MM.1S (cell line): ENCODE results near the gene TMC1.

ENCODE experiments used
- DNase-seq: peaks from one replicate; pipeline ENCODE4 v3.0.0-alpha.2; 2015
- H2AFZ ChIP-seq: fragments of 300-600 bp; sonication (generic); 2 replicates; pipeline ENCODE4 v1.6.0; 2016; ENCODE audit warnings: antibody characterized with exemption, low read length
- H3F3A ChIP-seq: fragments of 300-600 bp; sonication (generic); 2 replicates; pipeline ENCODE4 v1.6.1; 2016; ENCODE audit warnings: mild to moderate bottlenecking, antibody characterized with exemption, low read length, moderate library complexity, mixed read lengths; ENCODE audit not compliant: insufficient read depth
- H3K27ac ChIP-seq: fragments of 300-600 bp; sonication (generic); 2 replicates; pipeline ENCODE4 v1.5.1; 2016; ENCODE audit warnings: mild to moderate bottlenecking, low read length
- H3K27me3 ChIP-seq: fragments of 300-600 bp; sonication (generic); replicated peaks from 2 replicates; pipeline ENCODE4 v1.6.0; 2016; ENCODE audit warnings: low read length; ENCODE audit not compliant: insufficient read depth
- H3K36me3 ChIP-seq: fragments of 300-600 bp; sonication (generic); replicated peaks from 2 replicates; pipeline ENCODE4 v1.6.1; 2016; ENCODE audit warnings: mild to moderate bottlenecking, low read length, mixed read lengths; ENCODE audit not compliant: insufficient read depth
- H3K4me1 ChIP-seq: fragments of 300-600 bp; sonication (generic); 2 replicates; pipeline ENCODE4 v1.6.1; 2016; ENCODE audit warnings: low read length, mixed read lengths
- H3K4me2 ChIP-seq: fragments of 300-600 bp; sonication (generic); 2 replicates; pipeline ENCODE4 v1.6.0; 2016; ENCODE audit warnings: low read depth, low read length
- H3K4me3 ChIP-seq: fragments of 300-600 bp; sonication (generic); 2 replicates; pipeline ENCODE4 v1.5.1; 2016; ENCODE audit warnings: low read length, mixed read lengths
- H3K79me2 ChIP-seq: fragments of 300-600 bp; sonication (generic); 2 replicates; pipeline ENCODE4 v1.6.1; 2016; ENCODE audit warnings: mixed run types, low read length, mixed read lengths
- H3K9ac ChIP-seq: fragments of 300-600 bp; sonication (generic); 2 replicates; pipeline ENCODE4 v1.6.1; 2016; ENCODE audit warnings: low read length, mixed read lengths
- H3K9me2 ChIP-seq: fragments of 300-600 bp; sonication (generic); replicated peaks from 2 replicates; pipeline ENCODE4 v1.6.1; 2016; ENCODE audit warnings: mild to moderate bottlenecking, low read length, mixed read lengths; ENCODE audit not compliant: insufficient read depth
- H3K9me3 ChIP-seq: fragments of 300-600 bp; sonication (generic); replicated peaks from 2 replicates; pipeline ENCODE4 v1.6.1; 2016; ENCODE audit warnings: mild to moderate bottlenecking, low read length, mixed read lengths; ENCODE audit not compliant: insufficient read depth
- H4K20me1 ChIP-seq: fragments of 300-600 bp; sonication (generic); 2 replicates; pipeline ENCODE4 v1.6.1; 2016; ENCODE audit warnings: mild to moderate bottlenecking, low read length, moderate library complexity, mixed read lengths; ENCODE audit not compliant: insufficient read depth
- EZH2 ChIP-seq: fragments of 300-600 bp; sonication (generic); optimal IDR thresholded peaks from 2 replicates; pipeline ENCODE3; 2017; ENCODE audit warnings: low read depth, mild to moderate bottlenecking, antibody characterized with exemption, low read length, mixed read lengths
- EZH2phosphoT487 ChIP-seq: fragments of 300-600 bp; sonication (generic); IDR thresholded peaks from 2 replicates; pipeline ENCODE4 v1.6.1; 2018; ENCODE audit warnings: antibody characterized with exemption, low read length
- TF ChIP-seq, protein P1 (sequence below): fragments of 300-600 bp; sonication (generic); IDR thresholded peaks from 2 replicates; pipeline ENCODE4 v1.5.1; 2016; ENCODE audit warnings: antibody characterized with exemption, low read length, mixed read lengths

The TMC1 gene

DNA sequence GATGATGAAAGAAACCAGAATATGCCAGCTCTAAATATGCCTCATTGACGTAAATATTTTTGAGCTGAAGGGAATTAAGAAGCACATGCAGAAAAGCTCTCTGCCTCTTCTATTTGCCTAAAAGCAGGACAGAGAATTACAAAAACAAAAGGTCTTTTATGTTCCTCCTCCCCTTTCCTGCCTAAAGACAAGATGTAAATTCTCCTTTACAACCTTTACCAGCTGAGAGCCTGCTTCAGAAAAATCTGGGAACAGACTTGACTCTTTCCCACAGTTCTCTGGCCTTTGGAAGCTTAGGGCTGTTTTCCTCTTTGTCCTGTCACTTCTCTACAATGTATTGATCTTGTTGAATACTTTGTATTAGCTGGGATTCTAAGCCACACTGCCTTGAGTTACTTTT, 199.7 kb downstream of the TMC1 start:
- H4K20me1 ChIP-seq, result no peaks in the 10 kb centered on the region
- H3K27ac ChIP-seq, result no peak overlapping the region
- H3K9ac ChIP-seq, result no peak overlapping the region
- H3F3A ChIP-seq, result no peaks in the 10 kb centered on the region
- no peaks in the 10 kb centered on the region for H3K27me3 ChIP-seq
- no peak for TF ChIP-seq EZH2phosphoT487
- TF ChIP-seq, protein P1, sequence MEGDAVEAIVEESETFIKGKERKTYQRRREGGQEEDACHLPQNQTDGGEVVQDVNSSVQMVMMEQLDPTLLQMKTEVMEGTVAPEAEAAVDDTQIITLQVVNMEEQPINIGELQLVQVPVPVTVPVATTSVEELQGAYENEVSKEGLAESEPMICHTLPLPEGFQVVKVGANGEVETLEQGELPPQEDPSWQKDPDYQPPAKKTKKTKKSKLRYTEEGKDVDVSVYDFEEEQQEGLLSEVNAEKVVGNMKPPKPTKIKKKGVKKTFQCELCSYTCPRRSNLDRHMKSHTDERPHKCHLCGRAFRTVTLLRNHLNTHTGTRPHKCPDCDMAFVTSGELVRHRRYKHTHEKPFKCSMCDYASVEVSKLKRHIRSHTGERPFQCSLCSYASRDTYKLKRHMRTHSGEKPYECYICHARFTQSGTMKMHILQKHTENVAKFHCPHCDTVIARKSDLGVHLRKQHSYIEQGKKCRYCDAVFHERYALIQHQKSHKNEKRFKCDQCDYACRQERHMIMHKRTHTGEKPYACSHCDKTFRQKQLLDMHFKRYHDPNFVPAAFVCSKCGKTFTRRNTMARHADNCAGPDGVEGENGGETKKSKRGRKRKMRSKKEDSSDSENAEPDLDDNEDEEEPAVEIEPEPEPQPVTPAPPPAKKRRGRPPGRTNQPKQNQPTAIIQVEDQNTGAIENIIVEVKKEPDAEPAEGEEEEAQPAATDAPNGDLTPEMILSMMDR, result no peak
- no peak for TF ChIP-seq EZH2
- no peak overlapping the region for H2AFZ ChIP-seq
- no peak overlapping the region for H3K4me2 ChIP-seq
- no peaks in the 10 kb centered on the region for H3K9me2 ChIP-seq
- H3K4me3 ChIP-seq, result no peak overlapping the region
- H3K9me3 ChIP-seq, result no peaks in the 10 kb centered on the region
- no peaks in the 10 kb centered on the region for H3K79me2 ChIP-seq
- H3K36me3 ChIP-seq, result no peaks in the 10 kb centered on the region
- no peaks in the 10 kb centered on the region for H3K4me1 ChIP-seq
- no peak for DNase-seq

DNA sequence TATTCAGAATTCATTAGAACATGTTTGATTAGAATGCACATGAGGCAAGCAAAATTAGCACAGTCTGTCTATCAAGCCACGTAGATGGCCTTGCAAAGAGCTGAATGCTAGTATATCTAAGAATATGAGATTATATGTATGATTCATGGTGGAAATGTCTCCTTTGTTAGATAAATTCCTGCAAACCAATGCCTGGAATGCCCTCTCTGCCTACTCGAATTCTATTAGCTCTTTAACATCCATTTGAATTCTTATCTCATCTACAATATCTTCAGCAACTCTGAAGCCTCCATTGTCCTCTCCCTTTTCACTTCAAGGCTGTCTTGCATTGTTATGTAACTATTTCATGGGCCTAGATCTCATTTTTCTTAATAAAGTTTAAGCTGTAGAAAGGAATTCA, 205.5 kb downstream of the TMC1 start:
- Histone ChIP-seq H4K20me1 (no peaks in the 10 kb centered on the region), H3K27me3 (no peaks in the 10 kb centered on the region), H3K9me2 (no peaks in the 10 kb centered on the region), H3K9me3 (no peaks in the 10 kb centered on the region), H3F3A (no peaks in the 10 kb centered on the region), H3K4me1 (no peaks in the 10 kb centered on the region), H3K27ac (no peak overlapping the region), H3K79me2 (no peaks in the 10 kb centered on the region), H3K36me3 (no peaks in the 10 kb centered on the region), H3K4me3 (no peak overlapping the region), H3K9ac (no peak overlapping the region), H3K4me2 (no peak overlapping the region), H2AFZ (no peak overlapping the region)
- DNase-seq, result no peak
- TF ChIP-seq EZH2phosphoT487 (no peak), EZH2 (no peak)
- TF ChIP-seq, protein P1, result no peak

DNA sequence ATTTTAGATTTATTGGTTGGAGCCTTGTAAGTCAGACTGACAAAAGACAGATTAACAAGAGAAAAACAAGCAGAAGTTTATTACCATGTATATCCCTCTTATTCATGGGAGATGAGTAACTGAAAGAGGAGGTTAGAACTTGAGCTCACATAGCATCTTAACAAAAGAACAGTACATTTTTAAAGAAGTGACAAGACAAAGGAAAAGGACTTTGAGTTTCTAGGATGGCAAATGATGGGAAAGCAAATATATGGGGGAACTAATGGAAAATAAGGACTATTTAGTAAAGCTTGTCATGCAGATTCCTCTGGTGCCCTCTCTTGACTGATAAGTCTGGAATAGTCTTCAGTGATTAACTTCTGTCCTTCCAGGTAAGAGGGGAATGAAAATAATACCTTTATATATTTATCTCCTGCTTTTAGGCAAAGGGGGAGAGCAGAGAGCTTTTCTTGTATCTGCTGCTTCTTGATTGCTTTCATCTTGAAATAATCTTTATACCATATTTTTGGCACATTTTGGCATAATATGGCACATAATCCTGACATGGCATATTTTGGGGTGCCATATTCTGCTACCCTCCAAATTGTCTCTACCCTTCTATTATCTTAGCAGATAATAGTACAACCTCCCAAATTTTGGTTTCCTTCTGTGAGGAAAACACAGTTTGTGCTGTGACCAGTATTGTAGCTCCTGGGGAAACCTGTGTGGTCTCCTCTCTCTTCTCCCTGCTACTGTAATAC, 206.8 kb downstream of the TMC1 start:
- Histone ChIP-seq H3K9me3 (no peaks in the 10 kb centered on the region), H3K27ac (no peak overlapping the region), H3K79me2 (no peaks in the 10 kb centered on the region), H3K4me1 (no peaks in the 10 kb centered on the region), H3F3A (no peaks in the 10 kb centered on the region), H3K27me3 (no peaks in the 10 kb centered on the region), H2AFZ (no peak overlapping the region), H3K4me2 (no peak overlapping the region), H3K9me2 (no peaks in the 10 kb centered on the region), H3K36me3 (no peaks in the 10 kb centered on the region), H3K9ac (no peak overlapping the region), H3K4me3 (no peak overlapping the region), H4K20me1 (no peaks in the 10 kb centered on the region)
- DNase-seq, result no peak
- TF ChIP-seq, protein P1, result no peak
- TF ChIP-seq EZH2phosphoT487, result no peak
